Measurements from ENCODE around the gene RPTOR.

Gene RPTOR

GRCh38 chr17:80942423-80943345 is 398.0 kb downstream of the RPTOR start:
- DNase-seq (ENCODE audit: low read depth in 3 of 3), result no peak

- DNase-seq (ENCODE audit: low read depth in 3 of 3), result no peak
Observed at GRCh38 chr17:80943346-80944145, 398.9 kb downstream of the RPTOR start.

GRCh38 chr17:80944326-80944725 is 399.7 kb downstream of the RPTOR start:
- DNase-seq (ENCODE audit: low read depth in 3 of 3), result no peak

- DNase-seq (ENCODE audit: low read depth in 3 of 3), result no peak
Observed at GRCh38 chr17:80945736-80946135, 401.1 kb downstream of the RPTOR start.

GRCh38 chr17:80946449-80946848 is 401.8 kb downstream of the RPTOR start:
- no peak for DNase-seq (ENCODE audit: low read depth in 3 of 3)

GRCh38 chr17:80947200-80947940 is 402.7 kb downstream of the RPTOR start:
- DNase-seq (ENCODE audit: low read depth in 3 of 3), result no peak

- no peak for DNase-seq (ENCODE audit: low read depth in 3 of 3)
Observed at GRCh38 chr17:80948019-80948975, 403.7 kb downstream of the RPTOR start.

- DNase-seq (ENCODE audit: low read depth in 3 of 3), result no peak
Observed at GRCh38 chr17:80948976-80949450, 404.4 kb downstream of the RPTOR start.

- no peak for DNase-seq (ENCODE audit: low read depth in 3 of 3)
Observed at GRCh38 chr17:80949451-80950421, 405.1 kb downstream of the RPTOR start.

- DNase-seq (ENCODE audit: low read depth in 3 of 3), result no peak
Observed at GRCh38 chr17:80950466-80951120, 406.0 kb downstream of the RPTOR start.

GRCh38 chr17:80951121-80952090 is 406.8 kb downstream of the RPTOR start:
- no peak for DNase-seq (ENCODE audit: low read depth in 3 of 3)

- no peak for DNase-seq (ENCODE audit: low read depth in 3 of 3)
Observed at GRCh38 chr17:80952291-80952690, 407.7 kb downstream of the RPTOR start.

GRCh38 chr17:80953471-80954315 is 409.1 kb downstream of the RPTOR start:
- no peak for DNase-seq (ENCODE audit: low read depth in 3 of 3)

- DNase-seq (ENCODE audit: low read depth in 3 of 3), result no peak
Observed at GRCh38 chr17:80955078-80955477, 410.4 kb downstream of the RPTOR start.

GRCh38 chr17:80955671-80956280 is 411.1 kb downstream of the RPTOR start:
- DNase-seq (ENCODE audit: low read depth in 3 of 3), result no peak
